Measurements from ENCODE around the gene AOC3. TPM values are rescaled to one million over a fixed set of nuclear protein-coding genes. Genes with fewer than 3 reads are reported as not detected.

The AOC3 gene
- total and polyA plus RNA-seq, 2 of the 13 experiments (the other 11 are each of a cell fraction or from before 2014, with no cell fraction given), result 8.7 to 51.7 TPM

- TF ChIP-seq MYPOP (CRISPR knock-in tag; IDR thresholded peaks at IDR 0.05), result no peak
- no peak for TF ChIP-seq ZBTB34 (CRISPR knock-in tag; IDR thresholded peaks at IDR 0.05)
- no peak for TF ChIP-seq DR1 (CRISPR knock-in tag; IDR thresholded peaks at IDR 0.05)
- TF ChIP-seq PHB2 (IDR thresholded peaks at IDR 0.05; ENCODE audit: partially characterized antibody), result no peak
- no peak for TF ChIP-seq KLF16 (CRISPR knock-in tag; IDR thresholded peaks at IDR 0.05)
Measured at GRCh38 chr17:42872251-42872965, 21.4 kb downstream of the AOC3 start (continued).

- ChIA-PET POLR2A (interaction anchor here (1.2 kb wide), 5 partner anchors 13 to 49 kb away, joined by 3 to 5 read pairs (median 4); partner anchors contain the start of gene BECN1), CTCF (ENCODE audit: low intra/inter-chr PET ratio, low total read pairs) (no interaction called here)
- H3K36me3 ChIP-seq (replicated peaks in 1 of 2; ENCODE audit: control insufficient read depth in 1 of 2, insufficient read depth in 2 of 2, low read length in 2 of 2), result no peaks in the 10 kb centered on the region
- no peaks in the 10 kb centered on the region for H3K27me3 ChIP-seq (ENCODE audit: control insufficient read depth in 1 of 2, insufficient read depth in 2 of 2, low read length in 2 of 2)
- H3K4me3 ChIP-seq (replicated peaks in 1 of 3; ENCODE audit: insufficient read depth in 1 of 3, low read depth in 2 of 3, low read length in 3 of 3), result no peak overlapping the region
- no peak overlapping the region for H3K9ac ChIP-seq (ENCODE audit: insufficient read depth, low read depth, low read length)
- DNase-seq (ENCODE audit: low spot score) (peak; percentile 37), ATAC-seq (peak; percentile 31), FAIRE-seq (no peak)
- no peak overlapping the region for H3K27ac ChIP-seq (ENCODE audit: extremely low read length, insufficient read depth, low read length)
- intact Hi-C loops (cut with micrococcal nuclease; ENCODE audit: unreplicated experiment), result no loop called here
- BruUV-seq (replicated peaks), result no TSS peak
- no peaks in the 10 kb centered on the region for H3K79me2 ChIP-seq (ENCODE audit: insufficient read depth, low read length)
- peak overlapping the region; percentile 21; the same call in 1 of the 2 replicates for H3K4me2 ChIP-seq (ENCODE audit: low read depth, low read length)
- H3K4me1 ChIP-seq (ENCODE audit: insufficient read depth, low read length), result peaks cover 58% of the 10 kb centered on the region
- peaks cover 9% of the 10 kb centered on the region for H3K9me3 ChIP-seq (ENCODE audit: low read length)
- WGBS (ENCODE audit: low lambda C conversion rate), result 72% methylated on average over 6 of the region's 6 CpGs
- no peaks in the 10 kb centered on the region for H4K20me1 ChIP-seq (ENCODE audit: insufficient read depth, low read length)
- in situ Hi-C loops (cut with HindIII; ENCODE audit: extremely low pct_ligation_motif_present, low pct_unique_long_range_greater_than_20kb), result no loop called here
- no peak overlapping the region for H2AFZ ChIP-seq (ENCODE audit: low read length)
- TF ChIP-seq ZNF124 (CRISPR knock-in tag; IDR thresholded peaks at IDR 0.05) (no peak), ZBTB42 (CRISPR knock-in tag; IDR thresholded peaks at IDR 0.05) (no peak), ZBTB1 (CRISPR knock-in tag; IDR thresholded peaks at IDR 0.05; ENCODE audit: borderline replicate concordance) (no peak), ZNF274 (CRISPR knock-in tag; IDR thresholded peaks at IDR 0.05) (no peak), SMAD1 (CRISPR knock-in tag; IDR thresholded peaks at IDR 0.05; ENCODE audit: borderline replicate concordance, low read depth) (no peak), ERF (CRISPR knock-in tag; IDR thresholded peaks at IDR 0.05) (0 out of 2 replicates have a peak, but pooled peaks have one; percentile 15), HNF4A (CRISPR knock-in tag; IDR thresholded peaks at IDR 0.05) (peak; percentile 46), YEATS4 (CRISPR knock-in tag; IDR thresholded peaks at IDR 0.05; ENCODE audit: borderline replicate concordance) (no peak), ETV5 (CRISPR knock-in tag; IDR thresholded peaks at IDR 0.05; ENCODE audit: borderline replicate concordance) (peak; percentile 19; the same call in 1 of the 2 replicates), MAZ (IDR thresholded peaks at IDR 0.05; ENCODE audit: borderline replicate concordance, low read depth, low read length) (no peak), MAZ (CRISPR knock-in tag; IDR thresholded peaks at IDR 0.05; ENCODE audit: low read depth) (0 out of 2 replicates have a peak, but pooled peaks have one; percentile 23), RXRB (CRISPR knock-in tag; IDR thresholded peaks at IDR 0.05; ENCODE audit: borderline replicate concordance) (0 out of 2 replicates have a peak, but pooled peaks have one; percentile 10), TEF (CRISPR knock-in tag; IDR thresholded peaks at IDR 0.05) (no peak), ZNF468 (CRISPR knock-in tag; IDR thresholded peaks at IDR 0.05) (no peak), ARNTL (CRISPR knock-in tag; IDR thresholded peaks at IDR 0.05) (no peak)
Measured at GRCh38 chr17:42873315-42873714, 22.3 kb downstream of the AOC3 start.

Data from HepG2 (cell line).